ENCODE measurements around the gene BLTP2. TPM values are rescaled to one million over a fixed set of nuclear protein-coding genes. Genes with fewer than 3 reads are reported as not detected.

The BLTP2 gene
- total RNA-seq, 6 donors from 2014 or later = 98.1 to 250 (median 131) TPM

DNA sequence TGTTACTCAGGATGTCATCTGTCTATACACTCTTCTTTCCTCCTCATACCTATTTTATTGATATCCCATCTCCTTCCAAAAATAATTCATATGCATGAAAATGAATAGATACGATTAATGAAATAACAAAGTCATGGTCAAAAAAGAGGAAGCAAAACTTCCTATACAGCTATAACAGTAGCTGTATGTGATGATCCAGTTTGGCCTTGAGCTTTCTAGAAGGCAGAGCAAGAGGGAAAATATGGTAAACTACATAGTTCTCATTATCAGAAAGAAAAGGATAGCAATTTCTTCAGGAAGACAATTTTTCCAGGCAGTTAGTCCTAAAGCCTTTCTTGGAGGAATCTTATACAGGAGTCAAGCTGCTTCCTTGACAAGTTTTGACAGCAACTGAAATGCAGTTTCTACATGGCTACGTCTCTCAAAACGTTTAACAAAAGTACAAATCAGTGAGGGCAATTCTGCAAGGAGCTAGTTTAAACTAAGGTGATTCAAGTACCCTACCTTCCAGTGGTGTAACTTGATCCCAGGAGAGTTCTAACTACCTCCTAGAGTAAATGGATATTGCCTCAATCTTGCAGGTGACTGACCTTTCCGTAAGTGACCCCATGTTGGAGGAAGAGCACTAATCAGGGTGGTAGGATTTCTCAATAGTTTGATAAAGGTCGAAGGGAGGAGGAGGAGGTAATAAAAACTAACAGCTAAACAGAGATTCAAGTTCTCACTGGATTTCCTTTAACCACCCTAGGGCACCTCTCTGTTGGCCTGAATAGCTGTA, 47.2 kb downstream of the BLTP2 start:
- 28 to 34% methylated on average over 5 of the region's 5 CpGs for WGBS, 2 donors
- Histone ChIP-seq H3K27me3 (no peaks in the 10 kb centered on the region), H3K4me1 (peaks cover 17 to 21% (median 17%) of the 10 kb centered on the region in 4 donors), H3K27ac (peak overlapping the region in 2 of 4 donors; percentile 95 to 96), H3K36me3 (no peaks in the 10 kb centered on the region), H3K4me3 (peak overlapping the region in 3 of 4 donors; percentile 55 to 62 (median 60)), H3K9me3 (no peaks in the 10 kb centered on the region)
- no peak for DNase-seq
- TF ChIP-seq EP300 (IDR thresholded peaks at IDR 0.05) (no peak), POLR2AphosphoS5 (IDR thresholded peaks at IDR 0.05) (no peak), POLR2A (IDR thresholded peaks at IDR 0.05) (no peak)
- TF ChIP-seq, protein P1, sequence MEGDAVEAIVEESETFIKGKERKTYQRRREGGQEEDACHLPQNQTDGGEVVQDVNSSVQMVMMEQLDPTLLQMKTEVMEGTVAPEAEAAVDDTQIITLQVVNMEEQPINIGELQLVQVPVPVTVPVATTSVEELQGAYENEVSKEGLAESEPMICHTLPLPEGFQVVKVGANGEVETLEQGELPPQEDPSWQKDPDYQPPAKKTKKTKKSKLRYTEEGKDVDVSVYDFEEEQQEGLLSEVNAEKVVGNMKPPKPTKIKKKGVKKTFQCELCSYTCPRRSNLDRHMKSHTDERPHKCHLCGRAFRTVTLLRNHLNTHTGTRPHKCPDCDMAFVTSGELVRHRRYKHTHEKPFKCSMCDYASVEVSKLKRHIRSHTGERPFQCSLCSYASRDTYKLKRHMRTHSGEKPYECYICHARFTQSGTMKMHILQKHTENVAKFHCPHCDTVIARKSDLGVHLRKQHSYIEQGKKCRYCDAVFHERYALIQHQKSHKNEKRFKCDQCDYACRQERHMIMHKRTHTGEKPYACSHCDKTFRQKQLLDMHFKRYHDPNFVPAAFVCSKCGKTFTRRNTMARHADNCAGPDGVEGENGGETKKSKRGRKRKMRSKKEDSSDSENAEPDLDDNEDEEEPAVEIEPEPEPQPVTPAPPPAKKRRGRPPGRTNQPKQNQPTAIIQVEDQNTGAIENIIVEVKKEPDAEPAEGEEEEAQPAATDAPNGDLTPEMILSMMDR (IDR thresholded peaks at IDR 0.05) = no peak
- ATAC-seq (ENCODE audit: low FRiP score in 2 of 2) = no peak

Other genes starting within 250 kb of the BLTP2 start
- gene SLC46A1, start 238.9 kb downstream of the BLTP2 start, total RNA-seq = 10 to 100 TPM; 15.0 to 44.0 (median 19.8) TPM
- under 1 TPM in 3 of 6 donors, not detected in 3; 0.10 to 0.61 (median 0.14) TPM for gene SLC13A2, start 171.5 kb downstream of the BLTP2 start, total RNA-seq
- under 1 TPM in 2 of 6 donors, not detected in 4; 0.07 to 0.54 TPM for gene FOXN1, start 138.8 kb downstream of the BLTP2 start, total RNA-seq
- gene UNC119, start 92.5 kb downstream of the BLTP2 start, total RNA-seq = 10 to 100 TPM; 17.0 to 43.0 (median 25.6) TPM
- 10 to 100 TPM; 36.7 to 69.6 (median 58.1) TPM for gene PIGS, start 73.6 kb downstream of the BLTP2 start, total RNA-seq
- gene ALDOC, start 68.3 kb downstream of the BLTP2 start, total RNA-seq = 10 to 100 TPM in 5 of 6 donors, 1 to 10 TPM in 1; 6.3 to 19.2 (median 14.2) TPM
- 10 to 100 TPM in 1 of 6 donors, 1 to 10 TPM in 5; 4.4 to 34.6 (median 7.4) TPM for gene SPAG5, start 46.1 kb downstream of the BLTP2 start, total RNA-seq
- 10 to 100 TPM in 3 of 6 donors, 1 to 10 TPM in 3; 7.9 to 49.2 (median 11.7) TPM for gene RSKR, start 31.0 kb downstream of the BLTP2 start, total RNA-seq
- gene SDF2, start 16.7 kb upstream of the BLTP2 start, total RNA-seq = 10 to 100 TPM; 43.2 to 91.1 (median 52.5) TPM
- gene SUPT6H, start 17.0 kb upstream of the BLTP2 start, total RNA-seq = 100 to 1,000 TPM in 1 of 6 donors, 10 to 100 TPM in 5; 57.3 to 128 (median 71.5) TPM
- gene PROCA1, start 66.7 kb upstream of the BLTP2 start, total RNA-seq = 10 to 100 TPM in 2 of 6 donors, 1 to 10 TPM in 4; 1.2 to 11.5 (median 3.4) TPM
- gene RAB34, start 72.7 kb upstream of the BLTP2 start, total RNA-seq = 100 to 1,000 TPM in 2 of 6 donors, 10 to 100 TPM in 4; 69.5 to 123 (median 85.5) TPM
- gene RPL23A, start 74.8 kb upstream of the BLTP2 start, total RNA-seq = 1,000 to 10,000 TPM in 2 of 6 donors, 100 to 1,000 TPM in 4; 206 to 1,142 (median 416) TPM
- 10 to 100 TPM in 3 of 6 donors, 1 to 10 TPM in 3; 4.1 to 25.8 (median 14.1) TPM for gene TLCD1, start 81.1 kb upstream of the BLTP2 start, total RNA-seq
- 10 to 100 TPM in 3 of 6 donors, 1 to 10 TPM in 3; 3.5 to 34.6 (median 13.0) TPM for gene NEK8, start 83.6 kb upstream of the BLTP2 start, total RNA-seq
- 10 to 100 TPM; 34.8 to 84.9 (median 64.1) TPM for gene TRAF4, start 98.9 kb upstream of the BLTP2 start, total RNA-seq
- 10 to 100 TPM; 16.8 to 23.1 (median 20.1) TPM for gene FAM222B, start 197.6 kb upstream of the BLTP2 start, total RNA-seq
- gene ERAL1, start 209.9 kb upstream of the BLTP2 start, total RNA-seq = 10 to 100 TPM; 22.4 to 41.3 (median 27.7) TPM

All from upper lobe of left lung (tissue), 6 donors.